AML-193 (cell line): ENCODE data around the gene DOCK4.

ENCODE experiments used
- DNase-seq, 2 experiments: peaks; one replicate each; lab custom pipeline; 2025; lab: John Stamatoyannopoulos, UW

DOCK4 gene

DNA sequence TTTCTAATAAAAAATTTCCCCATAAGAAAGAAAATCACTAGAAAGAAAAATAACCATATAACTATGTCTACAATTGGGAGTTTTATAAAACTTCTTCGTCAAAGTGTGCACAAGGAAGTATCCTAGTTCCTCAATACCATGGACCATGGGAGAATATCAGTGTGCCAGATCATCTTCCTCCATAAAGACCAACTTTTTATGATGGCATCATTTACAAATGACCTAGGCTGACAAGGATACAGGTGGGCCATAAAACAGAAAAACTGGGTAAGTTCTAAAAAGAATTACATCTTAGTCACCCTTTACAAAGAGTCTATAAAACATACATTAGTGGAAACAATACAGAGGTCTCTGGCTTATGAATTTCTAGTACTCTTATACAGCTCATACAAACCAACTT, 303.2 kb downstream of the DOCK4 start:
- no peak for DNase-seq

GRCh38 chr7:111900283-111900682, 305.9 kb downstream of the DOCK4 start:
- no peak for DNase-seq

DNA sequence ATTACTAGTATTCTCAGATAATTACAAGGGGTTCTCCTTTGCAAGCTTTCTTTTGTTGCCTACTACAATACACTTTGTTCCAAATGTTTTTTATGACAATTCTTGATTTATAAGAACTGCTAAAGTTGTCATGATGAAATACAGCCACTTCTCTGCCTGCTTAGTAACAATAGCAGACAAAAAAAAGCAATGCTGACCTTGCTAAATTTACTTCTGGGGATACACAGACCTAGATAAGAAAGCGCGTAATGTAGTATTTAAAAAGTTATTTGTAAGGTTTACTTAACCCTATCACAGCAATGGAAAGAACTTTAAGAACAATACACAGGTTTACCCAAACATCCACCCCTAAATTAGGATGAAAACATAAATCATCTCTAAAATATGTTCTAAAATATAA, 311.1 kb downstream of the DOCK4 start:
- DNase-seq = no peak

DNA sequence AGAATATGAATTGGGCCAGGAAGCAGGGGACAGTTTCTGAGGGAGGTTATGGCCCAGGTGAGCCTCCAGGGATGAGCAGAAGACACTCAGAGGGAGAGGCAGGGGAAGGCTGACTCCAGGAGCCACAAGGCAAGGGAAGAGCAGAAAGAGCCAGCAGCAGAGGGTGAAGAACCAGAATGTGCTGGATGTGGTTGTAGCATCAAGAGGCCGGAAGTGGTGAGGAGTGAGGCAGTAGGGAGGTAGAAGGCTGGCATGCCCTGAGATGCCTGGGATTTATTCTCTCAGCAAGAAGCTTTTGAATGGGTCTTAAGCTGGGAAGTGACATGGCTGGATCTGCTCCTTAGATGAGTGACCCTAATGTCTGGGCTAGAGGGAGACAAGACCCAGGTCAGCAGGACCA, 311.7 kb downstream of the DOCK4 start:
- no peak for DNase-seq

GRCh38 chr7:111893190-111893589, 313.0 kb downstream of the DOCK4 start:
- no peak for DNase-seq

DNA sequence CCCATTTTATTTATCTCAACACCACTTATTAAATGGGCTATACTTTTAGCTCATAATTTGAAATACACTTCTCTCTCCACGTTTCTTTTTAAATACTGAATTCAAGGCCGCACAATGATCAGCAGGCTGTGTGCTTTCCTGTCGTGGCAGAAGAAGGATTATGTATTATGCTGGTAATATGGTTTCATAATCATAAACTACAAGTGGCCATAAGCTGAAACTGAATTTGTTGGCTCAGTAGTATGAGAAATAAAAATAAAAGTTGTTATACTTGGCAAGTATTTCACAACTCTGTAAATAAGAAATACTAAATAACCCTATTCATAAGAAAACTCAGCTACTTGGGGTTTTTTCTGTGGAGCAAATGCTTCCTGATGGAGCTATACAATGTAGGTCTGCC, 313.6 kb downstream of the DOCK4 start:
- no peak for DNase-seq

- DNase-seq = no peak
Measured at GRCh38 chr7:111887734-111888133, 318.5 kb downstream of the DOCK4 start.

DNA sequence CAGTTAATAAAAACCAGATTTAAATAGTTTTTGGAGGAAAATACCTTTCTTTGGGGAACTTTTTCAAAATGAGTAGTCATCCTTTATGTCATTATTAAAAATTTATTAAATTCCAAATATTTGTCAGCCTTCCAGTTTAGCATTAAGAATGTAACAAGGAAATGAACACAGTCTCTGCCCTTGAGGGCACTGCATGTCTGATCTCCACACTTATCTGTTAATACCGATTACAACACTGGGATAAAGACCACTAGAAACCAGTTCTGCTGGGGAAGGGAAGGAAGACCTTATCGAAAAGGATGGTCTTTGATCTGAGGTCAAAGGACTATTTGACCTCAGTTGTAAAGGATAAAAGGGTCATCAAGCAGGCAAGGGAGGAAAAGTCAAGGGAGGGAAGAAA, 320.0 kb downstream of the DOCK4 start:
- no peak for DNase-seq

DNA sequence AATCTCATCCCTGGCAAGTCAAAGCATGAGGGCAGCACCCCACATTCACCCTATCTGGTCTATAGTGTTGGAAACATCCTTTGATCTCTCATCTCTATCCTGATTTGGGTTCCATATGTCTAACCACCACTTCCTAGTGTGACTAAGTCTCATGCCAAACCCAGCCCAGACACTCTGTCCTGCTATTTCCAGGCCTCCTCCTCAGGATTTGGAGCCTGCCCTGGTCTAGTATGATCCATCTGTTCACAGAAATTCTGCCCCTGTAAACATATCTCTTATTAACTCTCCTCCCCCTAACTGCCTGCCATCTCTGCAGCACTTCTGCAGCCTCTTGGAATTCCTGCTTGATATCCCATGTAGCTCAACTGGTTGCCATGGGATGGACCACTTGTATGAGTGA, 323.0 kb downstream of the DOCK4 start:
- no peak for DNase-seq

- no peak for DNase-seq
Measured at GRCh38 chr7:111878785-111879184, 327.4 kb downstream of the DOCK4 start.

DNA sequence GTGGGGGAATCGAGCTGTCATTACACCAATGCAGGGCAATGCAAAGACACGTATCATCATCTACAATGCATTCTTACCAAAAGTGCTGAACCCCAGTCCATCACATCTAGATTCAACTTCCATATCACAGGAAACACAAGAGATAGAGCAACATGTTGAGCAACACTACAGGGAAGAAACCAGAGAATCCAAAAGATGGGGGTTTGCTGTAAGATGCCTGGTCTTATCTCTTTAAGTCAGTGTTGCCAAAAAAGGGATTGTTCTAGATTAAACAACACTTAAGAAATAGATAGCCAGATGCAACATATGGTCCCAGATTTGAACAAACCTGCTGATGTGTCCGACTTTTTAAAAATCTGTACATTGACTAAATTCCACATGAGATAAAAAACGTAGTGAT, 328.3 kb downstream of the DOCK4 start:
- DNase-seq = no peak

GRCh38 chr7:111873963-111874690, 332.1 kb downstream of the DOCK4 start:
- peak in 1 of 2 experiments; percentile 3 for DNase-seq

GRCh38 chr7:111873326-111873646, 332.9 kb downstream of the DOCK4 start:
- no peak for DNase-seq

DNA sequence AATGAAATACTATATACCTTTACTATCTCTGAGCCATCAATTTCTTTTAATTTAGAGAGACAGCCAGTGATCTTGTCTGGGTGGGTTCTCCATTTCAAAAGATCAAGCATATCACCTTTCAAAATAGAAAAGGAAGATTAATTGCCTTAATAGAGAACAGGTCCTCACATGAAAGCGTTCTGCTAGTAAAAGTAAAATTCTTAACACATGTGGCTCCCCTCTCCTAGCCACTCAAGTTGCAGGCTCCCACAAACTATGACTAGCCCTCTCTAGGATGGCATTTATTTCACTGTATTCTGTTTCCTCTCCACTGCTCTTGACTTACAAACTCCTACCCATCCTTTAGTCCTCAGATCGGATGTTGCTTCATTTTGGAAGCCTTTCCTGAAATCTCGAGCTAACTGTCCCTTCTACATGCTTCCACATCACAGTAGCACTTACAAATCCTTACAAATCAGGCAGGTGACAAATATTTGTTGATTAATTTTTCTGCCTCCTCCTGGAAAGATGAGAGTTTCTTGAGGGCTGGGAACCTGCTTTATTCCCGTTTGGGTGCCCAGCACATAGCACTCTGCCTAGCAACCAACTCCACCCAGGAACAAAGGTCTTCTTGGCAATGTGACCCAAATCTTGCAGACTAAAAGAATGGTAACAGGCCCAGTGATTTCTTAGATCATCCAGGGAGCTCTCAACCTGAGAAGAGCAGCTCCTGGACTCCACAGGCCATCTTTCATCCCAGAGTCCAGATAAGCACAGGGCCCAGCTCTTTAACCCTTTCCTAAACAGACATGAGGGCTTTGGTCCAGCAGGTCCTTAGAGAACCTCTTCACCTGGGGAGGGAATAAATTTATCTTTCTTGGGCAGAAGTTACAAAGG, 333.5 kb downstream of the DOCK4 start:
- DNase-seq = no peak

GRCh38 chr7:111871283-111871682, 334.9 kb downstream of the DOCK4 start:
- no peak for DNase-seq

GRCh38 chr7:111869280-111869679, 336.9 kb downstream of the DOCK4 start:
- DNase-seq = no peak

- no peak for DNase-seq
Measured at GRCh38 chr7:111867348-111867931, 338.8 kb downstream of the DOCK4 start.

DNA sequence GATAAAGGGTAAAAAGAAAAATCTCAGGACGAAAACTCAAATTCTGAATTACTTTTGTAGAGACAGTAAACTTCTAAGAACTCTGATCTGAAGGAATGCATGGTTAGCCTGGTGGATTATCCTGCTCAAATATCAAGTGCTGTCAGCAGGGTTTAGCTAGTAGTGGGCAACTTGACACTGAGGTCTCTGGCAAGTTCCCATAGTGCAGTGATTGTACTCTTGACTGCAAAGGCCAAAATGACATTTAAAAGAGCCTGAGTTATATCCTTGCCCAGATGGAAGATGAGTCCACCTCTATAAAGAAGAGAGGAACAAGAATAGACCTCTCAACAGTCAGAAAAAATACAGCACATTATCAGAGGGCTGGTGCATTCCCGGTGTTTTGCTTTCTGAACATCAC, 339.4 kb downstream of the DOCK4 start:
- DNase-seq = no peak

- DNase-seq = no peak
Measured at GRCh38 chr7:111865430-111865829, 340.8 kb downstream of the DOCK4 start.

DNA sequence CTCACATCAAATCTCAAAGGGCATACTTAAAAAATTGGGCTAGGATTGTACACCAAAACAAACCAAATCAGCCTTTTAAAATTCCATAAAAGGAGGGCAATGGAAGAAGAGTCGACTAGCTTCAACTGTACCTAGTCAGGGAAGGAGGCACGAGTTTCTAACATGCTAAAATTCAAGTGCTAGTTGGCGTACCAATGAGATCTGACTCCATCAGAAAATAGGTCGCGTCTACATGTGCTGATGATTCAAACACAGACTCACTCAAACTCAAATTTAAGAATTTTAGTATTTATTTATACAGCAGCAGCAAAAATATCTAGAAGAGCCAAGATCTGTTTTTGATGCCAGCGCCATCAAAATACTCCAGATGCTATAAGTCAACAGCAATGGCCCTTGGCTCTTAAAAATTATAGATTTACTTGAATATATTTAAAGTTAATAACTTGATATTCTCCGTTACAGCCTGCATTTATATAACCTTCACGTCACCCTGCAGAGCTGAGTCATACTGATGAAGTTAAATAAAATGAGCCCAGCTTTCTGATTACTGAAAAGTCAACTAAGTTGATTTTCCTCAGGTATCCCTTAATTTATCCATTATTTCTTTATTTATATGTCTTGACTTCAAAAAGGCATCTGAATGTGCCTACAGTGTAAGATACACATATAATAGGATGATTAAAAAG, 341.8 kb downstream of the DOCK4 start:
- DNase-seq = no peak

- no peak for DNase-seq
Measured at GRCh38 chr7:111863269-111863668, 342.9 kb downstream of the DOCK4 start.

DNA sequence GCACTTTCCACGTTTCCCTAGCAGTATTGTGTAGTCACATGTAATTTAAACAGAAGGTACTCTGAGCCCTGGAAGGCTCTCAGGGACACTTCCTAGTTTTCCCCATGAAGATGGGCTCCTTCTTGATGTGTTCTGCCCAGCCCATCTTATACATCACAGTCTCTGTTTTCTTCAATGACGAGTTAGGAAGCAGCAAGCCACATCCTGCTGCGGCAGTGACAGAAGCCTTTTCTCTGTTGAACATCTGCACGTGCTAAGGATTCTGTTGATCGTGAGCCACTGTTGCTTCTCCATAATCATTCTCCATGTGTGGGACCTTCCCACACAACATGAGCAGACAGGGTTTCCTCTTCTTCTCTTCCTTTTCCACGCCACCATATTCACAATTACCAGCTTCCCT, 346.0 kb downstream of the DOCK4 start:
- no peak for DNase-seq

DNA sequence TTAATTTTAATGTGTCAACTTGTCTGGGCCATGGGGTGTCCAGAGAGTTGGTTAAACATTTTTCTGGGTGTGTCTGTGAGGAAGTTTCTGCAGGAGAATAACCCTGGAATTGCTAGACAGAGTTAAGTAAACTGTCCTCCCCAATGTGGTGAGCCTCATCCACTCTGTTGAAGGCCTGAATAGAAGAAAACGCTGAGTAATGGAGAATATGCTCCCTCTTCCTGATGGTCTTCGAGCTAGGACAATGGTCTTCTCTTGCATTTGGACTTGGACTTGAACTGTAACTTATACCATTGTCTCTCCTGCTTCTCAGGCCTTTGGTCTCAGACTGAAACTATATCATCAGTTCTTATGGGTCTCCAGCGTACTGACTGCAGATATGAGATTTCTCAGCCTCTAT, 347.9 kb downstream of the DOCK4 start:
- DNase-seq = no peak
